Measurements from ENCODE around the gene SGCA. TPM values are rescaled to one million over a fixed set of nuclear protein-coding genes. Genes with fewer than 3 reads are reported as not detected.

Gene SGCA
- polyA plus RNA-seq, 5 donors, result 3.1 to 19.0 (median 3.6) TPM

GRCh38 chr17:50221864-50222545 is 56.2 kb downstream of the SGCA start:
- DNase-seq, result no peak

- DNase-seq, result no peak
Measured at GRCh38 chr17:50222922-50223321, 57.1 kb downstream of the SGCA start.

Other genes with a start within 250 kb of the SGCA start
- 1 to 10 TPM in 4 of 5 donors, under 1 TPM in 1; 0.80 to 2.0 (median 1.4) TPM for gene DLX4, start 196.8 kb upstream of the SGCA start, polyA plus RNA-seq (ENCODE audit: insufficient read depth in 1 of 5, insufficient read length in 5 of 5, low replicate concordance in 1 of 5)
- 1 to 10 TPM; 1.4 to 1.8 (median 1.7) TPM for gene DLX3, start 170.8 kb upstream of the SGCA start, polyA plus RNA-seq (ENCODE audit: insufficient read depth in 1 of 5, insufficient read length in 5 of 5, low replicate concordance in 1 of 5)
- 10 to 100 TPM; 39.0 to 66.3 (median 46.6) TPM for gene ITGA3, start 109.9 kb upstream of the SGCA start, polyA plus RNA-seq (ENCODE audit: insufficient read depth in 1 of 5, insufficient read length in 5 of 5, low replicate concordance in 1 of 5)
- 10 to 100 TPM; 59.5 to 77.4 (median 70.6) TPM for gene PDK2, start 70.7 kb upstream of the SGCA start, polyA plus RNA-seq (ENCODE audit: insufficient read depth in 1 of 5, insufficient read length in 5 of 5, low replicate concordance in 1 of 5)
- gene SAMD14, start 35.8 kb upstream of the SGCA start, polyA plus RNA-seq (ENCODE audit: insufficient read depth in 1 of 5, insufficient read length in 5 of 5, low replicate concordance in 1 of 5), result 10 to 100 TPM; 13.3 to 19.7 (median 16.6) TPM
- 10 to 100 TPM; 42.6 to 67.3 (median 50.7) TPM for gene PPP1R9B, start 15.3 kb upstream of the SGCA start, polyA plus RNA-seq (ENCODE audit: insufficient read depth in 1 of 5, insufficient read length in 5 of 5, low replicate concordance in 1 of 5)
- gene COL1A1, start 35.6 kb downstream of the SGCA start, polyA plus RNA-seq (ENCODE audit: insufficient read depth in 1 of 5, insufficient read length in 5 of 5, low replicate concordance in 1 of 5), result 1,000 to 10,000 TPM in 1 of 5 donors, 100 to 1,000 TPM in 4; 464 to 1,084 (median 515) TPM
- gene TMEM92, start 108.5 kb downstream of the SGCA start, polyA plus RNA-seq (ENCODE audit: insufficient read depth in 1 of 5, insufficient read length in 5 of 5, low replicate concordance in 1 of 5), result 1 to 10 TPM; 4.4 to 8.7 (median 7.5) TPM
- gene XYLT2, start 180.1 kb downstream of the SGCA start, polyA plus RNA-seq (ENCODE audit: insufficient read depth in 1 of 5, insufficient read length in 5 of 5, low replicate concordance in 1 of 5), result 10 to 100 TPM; 15.9 to 25.9 (median 21.6) TPM
- 10 to 100 TPM; 48.3 to 67.2 (median 55.7) TPM for gene MRPL27, start 207.2 kb downstream of the SGCA start, polyA plus RNA-seq (ENCODE audit: insufficient read depth in 1 of 5, insufficient read length in 5 of 5, low replicate concordance in 1 of 5)
- gene EME1, start 207.2 kb downstream of the SGCA start, polyA plus RNA-seq (ENCODE audit: insufficient read depth in 1 of 5, insufficient read length in 5 of 5, low replicate concordance in 1 of 5), result 10 to 100 TPM in 3 of 5 donors, 1 to 10 TPM in 2; 7.2 to 13.9 (median 11.1) TPM
- gene LRRC59, start 231.5 kb downstream of the SGCA start, polyA plus RNA-seq (ENCODE audit: insufficient read depth in 1 of 5, insufficient read length in 5 of 5, low replicate concordance in 1 of 5), result 10 to 100 TPM; 40.8 to 62.9 (median 44.7) TPM